Natural killer cell treated with Interleukin-12 subunit alpha and Interleukin-12 subunit beta and Interleukin-15 and Interleukin-18, amount 100 ng/mL, for 72 hours (primary cell): Measurements from ENCODE around the gene CHRNB2. TPM values are rescaled to one million over a fixed set of nuclear protein-coding genes. Genes with fewer than 3 reads are reported as not detected.

Experiments used
- ATAC-seq, 2 donors: fragments of 150-1000 bp; cut with Tn5 transposase in 1 of 2; sonication (Bioruptor Pico), chemical (Tn5 transposase) in 1 of 2; 2 replicates each; pipeline ENCODE4 v1.10.0; 2021
- DNase-seq: peaks from one replicate; pipeline ENCODE4 v3.0.0; 2022; ENCODE audit warnings: low spot score
- H3K27ac Mint-ChIP-seq, 2 donors: 1 replicate in 1 of 2; 2 replicates in 1 of 2; pipeline ENCODE4 v1.8.0; 2022; ENCODE audit warnings: mixed read lengths in 2 of 2, mild to moderate bottlenecking in 1 of 2, moderate library complexity in 1 of 2
- H3K27me3 Mint-ChIP-seq, 2 donors: 1 replicate in 1 of 2; 2 replicates in 1 of 2; pipeline ENCODE4 v1.8.0; 2022; ENCODE audit warnings: mixed read lengths in 2 of 2
- H3K36me3 Mint-ChIP-seq: one replicate; pipeline ENCODE4 v1.8.0; 2022; ENCODE audit warnings: mixed read lengths
- H3K4me1 Mint-ChIP-seq, 2 donors: 1 replicate in 1 of 2; 2 replicates in 1 of 2; pipeline ENCODE4 v1.8.0; 2022; ENCODE audit warnings: low read depth in 2 of 2, mixed read lengths in 2 of 2, mild to moderate bottlenecking in 1 of 2
- H3K4me3 Mint-ChIP-seq: one replicate; pipeline ENCODE4 v1.8.0; 2022; ENCODE audit warnings: mixed read lengths
- H3K9me3 Mint-ChIP-seq: 2 replicates; pipeline ENCODE4 v1.8.0; 2022; ENCODE audit warnings: mixed read lengths
- total RNA-seq, 2 donors: library from RNA; stranded (reverse); gene quantifications; one replicate each; pipeline ENCODE4 v1.2.3, GENCODE V29; 2022

The CHRNB2 gene
- total RNA-seq, 2 donors from 2014 or later, result not detected

DNA sequence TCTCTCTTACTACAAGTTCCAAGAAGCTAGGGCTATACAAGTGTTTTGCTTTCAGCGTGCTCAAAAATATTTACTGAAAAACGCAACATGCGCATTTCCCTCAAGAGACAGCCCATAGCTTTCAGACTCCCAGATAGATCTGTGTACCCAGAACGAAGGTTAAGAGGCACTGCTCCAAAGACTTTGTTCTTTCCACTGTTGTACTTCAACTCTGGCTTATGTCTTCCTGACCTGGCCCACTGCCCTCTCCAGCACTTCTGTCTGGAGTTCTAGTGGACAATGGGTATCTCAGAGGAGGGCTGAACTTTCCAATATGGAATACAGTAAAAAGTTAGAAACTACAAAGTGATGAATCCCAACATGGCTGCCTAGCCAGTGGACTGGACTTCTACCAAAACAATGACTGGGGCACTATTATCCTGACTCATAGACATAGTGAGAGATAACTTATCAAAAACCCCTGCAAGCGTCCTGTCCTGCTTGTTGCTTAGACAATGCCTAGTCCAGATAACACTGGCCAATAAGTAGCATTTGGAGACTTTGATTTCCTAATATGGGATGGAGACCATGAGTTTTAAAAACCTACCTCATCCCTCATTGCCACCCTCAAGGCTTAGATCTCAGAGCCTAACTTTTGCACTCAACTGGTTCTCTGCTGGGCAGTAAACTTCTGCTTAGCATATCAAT is 49.2 kb downstream of the CHRNB2 start:
- DNase-seq, result no peak
- no peak overlapping the region for H3K4me3 Mint-ChIP-seq
- H3K9me3 Mint-ChIP-seq, result no peaks in the 10 kb centered on the region
- no peak overlapping the region for H3K27ac Mint-ChIP-seq
- H3K27me3 Mint-ChIP-seq, result no peaks in the 10 kb centered on the region
- no peak for ATAC-seq
- peaks cover 10 to 20% of the 10 kb centered on the region in 2 donors for H3K4me1 Mint-ChIP-seq
- no peaks in the 10 kb centered on the region for H3K36me3 Mint-ChIP-seq

DNA sequence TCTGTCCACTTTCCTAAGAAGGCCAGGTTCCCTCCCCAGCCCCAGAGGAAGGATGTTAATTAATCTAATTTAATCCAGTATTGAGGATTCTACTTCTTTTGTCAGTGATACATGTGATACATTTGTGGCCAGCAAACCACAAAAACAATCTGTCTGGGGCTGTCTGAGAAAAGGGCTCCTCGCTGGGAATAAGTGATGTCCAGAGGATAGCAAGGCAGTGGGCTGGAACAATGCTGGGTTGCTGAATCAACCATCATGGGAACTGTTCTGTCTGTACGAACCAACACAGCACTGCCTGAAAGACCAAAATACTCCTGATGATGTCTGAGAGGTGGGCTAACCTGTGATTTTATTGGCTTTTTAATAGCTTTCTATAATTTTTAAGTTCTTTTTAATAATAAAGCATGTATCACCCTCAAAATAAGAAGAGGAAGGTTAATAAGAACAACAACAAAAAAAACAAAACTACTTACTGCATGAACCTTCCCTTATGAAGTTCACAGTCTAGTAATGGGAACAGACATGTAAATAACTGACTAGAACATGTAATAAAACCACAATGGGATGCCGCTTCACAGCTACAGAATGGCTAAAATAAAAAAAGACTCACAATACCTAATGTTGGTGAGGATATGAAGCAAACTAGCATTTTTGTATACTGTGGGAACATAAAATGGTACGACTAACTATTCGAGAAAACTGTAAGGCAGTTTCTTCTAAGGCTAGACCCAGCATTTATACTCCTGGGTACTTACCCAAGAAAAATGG is 51.8 kb downstream of the CHRNB2 start:
- no peak for DNase-seq
- ATAC-seq, result no peak
- H3K36me3 Mint-ChIP-seq, result no peaks in the 10 kb centered on the region
- H3K4me3 Mint-ChIP-seq, result no peak overlapping the region
- no peak overlapping the region for H3K27ac Mint-ChIP-seq
- no peaks in the 10 kb centered on the region for H3K27me3 Mint-ChIP-seq
- H3K4me1 Mint-ChIP-seq, result peaks cover 19 to 24% of the 10 kb centered on the region in 2 donors
- H3K9me3 Mint-ChIP-seq, result no peaks in the 10 kb centered on the region

GRCh38 chr1:154620751-154621150 is 53.2 kb downstream of the CHRNB2 start:
- Mint-ChIP-seq H3K9me3 (no peaks in the 10 kb centered on the region), H3K27me3 (no peaks in the 10 kb centered on the region), H3K4me3 (no peak overlapping the region), H3K36me3 (no peaks in the 10 kb centered on the region), H3K4me1 (peaks cover 12 to 16% of the 10 kb centered on the region in 2 donors), H3K27ac (no peak overlapping the region)
- ATAC-seq (no peak), DNase-seq (no peak)

DNA sequence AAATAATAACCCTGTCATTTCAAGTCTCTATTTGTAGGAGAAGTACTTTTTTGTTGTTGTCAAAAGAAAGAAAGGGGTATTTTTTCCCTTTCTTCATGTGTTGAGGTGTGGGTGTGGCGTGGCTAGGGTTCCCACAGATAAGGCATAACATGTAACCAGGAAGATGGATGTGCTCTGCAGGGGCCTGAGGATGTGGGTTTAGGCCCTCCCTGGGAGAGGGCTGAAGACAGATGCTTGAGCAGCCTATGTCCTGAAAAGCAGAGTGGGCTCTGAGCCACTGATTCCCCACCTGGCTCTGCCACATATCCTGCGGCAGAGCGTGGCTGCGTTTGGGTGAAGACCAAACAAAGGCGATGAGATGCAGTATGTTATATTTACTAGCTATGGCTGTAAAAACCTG is 54.3 kb downstream of the CHRNB2 start:
- peaks cover under 1% of the 10 kb centered on the region for H3K36me3 Mint-ChIP-seq
- ATAC-seq (no peak), DNase-seq (no peak)
- no peaks in the 10 kb centered on the region for H3K9me3 Mint-ChIP-seq
- no peaks in the 10 kb centered on the region for H3K27me3 Mint-ChIP-seq
- H3K4me3 Mint-ChIP-seq, result no peak overlapping the region
- peaks cover 14 to 18% of the 10 kb centered on the region in 2 donors for H3K4me1 Mint-ChIP-seq
- H3K27ac Mint-ChIP-seq, result peak overlapping the region in 1 of 2 donors; percentile 65

- Mint-ChIP-seq H3K9me3 (no peaks in the 10 kb centered on the region), H3K4me1 (peaks cover 16 to 21% of the 10 kb centered on the region in 2 donors), H3K4me3 (no peak overlapping the region), H3K27me3 (no peaks in the 10 kb centered on the region), H3K27ac (peak overlapping the region in 1 of 2 donors; percentile 13), H3K36me3 (peaks cover 4% of the 10 kb centered on the region)
- DNase-seq (no peak), ATAC-seq (no peak)
These were observed 55.0 kb downstream of the CHRNB2 start for GRCh38 chr1:154622503-154623039.

GRCh38 chr1:154623358-154623757 is 55.8 kb downstream of the CHRNB2 start:
- no peak for DNase-seq
- H3K9me3 Mint-ChIP-seq, result no peaks in the 10 kb centered on the region
- H3K36me3 Mint-ChIP-seq, result peaks cover 4% of the 10 kb centered on the region
- no peak overlapping the region for H3K27ac Mint-ChIP-seq
- peaks cover 19 to 21% of the 10 kb centered on the region in 2 donors for H3K4me1 Mint-ChIP-seq
- no peak overlapping the region for H3K4me3 Mint-ChIP-seq
- H3K27me3 Mint-ChIP-seq, result no peaks in the 10 kb centered on the region
- no peak for ATAC-seq

- H3K27ac Mint-ChIP-seq, result no peak overlapping the region
- H3K4me1 Mint-ChIP-seq, result peaks cover 24 to 28% of the 10 kb centered on the region in 2 donors
- peak overlapping the region; percentile 25 for H3K4me3 Mint-ChIP-seq
These were observed 57.4 kb downstream of the CHRNB2 start for GRCh38 chr1:154624746-154625643.

DNA sequence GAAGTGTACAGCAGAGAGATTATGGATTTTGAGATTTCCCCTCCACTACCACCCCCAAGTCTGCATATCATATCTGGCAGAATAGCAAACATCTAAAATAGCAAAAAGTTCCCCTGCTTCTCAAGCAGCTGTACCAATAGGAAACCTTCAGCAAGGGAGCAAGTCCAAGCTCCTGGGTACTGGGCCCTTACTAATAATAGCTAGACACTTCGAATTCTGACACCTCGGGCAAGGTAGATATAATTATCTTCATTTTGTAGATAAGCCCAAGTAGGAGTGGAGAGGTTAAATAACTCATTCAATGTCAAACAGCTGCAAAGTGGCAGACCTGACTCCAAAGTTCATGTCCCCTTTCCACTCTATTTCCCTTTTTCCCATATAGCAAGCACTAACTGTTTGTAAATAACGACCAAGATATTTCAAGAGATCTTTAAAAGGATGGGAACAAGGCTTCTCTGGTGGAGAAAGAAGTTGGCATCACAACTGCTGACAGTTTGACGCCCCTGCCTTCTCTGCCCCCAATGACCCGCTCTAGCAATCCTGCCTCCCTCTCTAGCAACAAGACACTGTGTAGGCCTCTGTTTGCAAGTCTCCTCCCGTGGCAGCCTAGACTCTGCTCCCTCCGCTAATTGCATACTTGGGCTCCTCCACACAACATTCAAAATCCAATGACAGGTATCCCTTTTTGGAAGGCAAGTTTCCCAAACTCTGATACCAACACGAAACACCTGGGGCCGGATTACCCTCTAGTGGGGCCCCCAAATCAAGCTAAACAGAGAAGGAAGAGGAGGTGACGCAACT is 59.1 kb downstream of the CHRNB2 start:
- Mint-ChIP-seq H3K27me3 (peaks cover 3 to 13% of the 10 kb centered on the region in 2 donors), H3K9me3 (no peaks in the 10 kb centered on the region), H3K36me3 (peaks cover 18% of the 10 kb centered on the region), H3K4me1 (peaks cover 23 to 28% of the 10 kb centered on the region in 2 donors), H3K4me3 (peak overlapping the region; percentile 97), H3K27ac (peak overlapping the region; percentile 87 to 93)
- DNase-seq (no peak), ATAC-seq (peak; percentile 26 to 48)

More at GRCh38 chr1:154624746-154625643, 57.4 kb downstream of the CHRNB2 start:
- ATAC-seq, result no peak
- no peak for DNase-seq
- peaks cover 15% of the 10 kb centered on the region for H3K36me3 Mint-ChIP-seq
- H3K9me3 Mint-ChIP-seq, result no peaks in the 10 kb centered on the region
- H3K27me3 Mint-ChIP-seq, result peaks cover 0 to 3% of the 10 kb centered on the region in 2 donors

- no peaks in the 10 kb centered on the region for H3K9me3 Mint-ChIP-seq
- peak overlapping the region; percentile 87 to 93 for H3K27ac Mint-ChIP-seq
- peak overlapping the region; percentile 97 for H3K4me3 Mint-ChIP-seq
- H3K4me1 Mint-ChIP-seq, result peaks cover 20 to 28% of the 10 kb centered on the region in 2 donors
- peaks cover 18% of the 10 kb centered on the region for H3K36me3 Mint-ChIP-seq
- peaks cover 9 to 21% of the 10 kb centered on the region in 2 donors for H3K27me3 Mint-ChIP-seq
- DNase-seq (peak; percentile 88), ATAC-seq (peak; percentile 82 to 87)
These were observed 59.9 kb downstream of the CHRNB2 start for GRCh38 chr1:154627257-154628120.

DNA sequence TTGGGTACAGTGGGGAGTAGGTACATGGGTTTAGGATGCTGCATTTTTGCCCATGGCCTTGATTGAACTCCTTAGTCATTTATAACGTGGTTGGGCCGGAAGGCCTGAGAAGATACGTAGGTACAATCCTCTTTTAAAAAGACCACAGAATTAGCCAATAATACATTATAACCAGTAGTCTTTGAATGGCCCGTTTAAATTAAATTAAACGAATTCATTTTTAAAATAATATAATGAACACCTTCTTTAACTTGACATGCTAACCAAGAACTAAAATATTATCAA is 60.5 kb downstream of the CHRNB2 start:
- Mint-ChIP-seq H3K4me3 (peak overlapping the region; percentile 97), H3K27ac (peak overlapping the region; percentile 87 to 93), H3K4me1 (peaks cover 20 to 23% of the 10 kb centered on the region in 2 donors), H3K27me3 (peaks cover 10 to 24% of the 10 kb centered on the region in 2 donors), H3K9me3 (no peaks in the 10 kb centered on the region), H3K36me3 (peaks cover 18% of the 10 kb centered on the region)
- ATAC-seq, result peak in 1 of 2 donors; percentile 45
- no peak for DNase-seq

GRCh38 chr1:154629061-154629674 is 61.6 kb downstream of the CHRNB2 start:
- Mint-ChIP-seq H3K27me3 (peaks cover 12 to 30% of the 10 kb centered on the region in 2 donors), H3K27ac (peak overlapping the region; percentile 87 to 93), H3K9me3 (no peaks in the 10 kb centered on the region), H3K36me3 (peaks cover 18% of the 10 kb centered on the region), H3K4me3 (peak overlapping the region; percentile 97), H3K4me1 (peaks cover 16% of the 10 kb centered on the region in 2 donors)
- no peak for DNase-seq
- no peak for ATAC-seq
